DMS 273 treated with DMSO at 0.1 percent for 48 hours (cell line): ENCODE data around the gene CD27.
"Not testable (repeated sequence)": the region's sequence is repeated elsewhere in the genome, so short reads cannot be mapped to it uniquely, and the experiment has no call there.

Experiments used
- DNase-seq: peaks from one replicate; lab custom pipeline; 2025; lab: John Stamatoyannopoulos, UW

The CD27 gene

GRCh38 chr12:6488240-6488639 is 43.5 kb downstream of the CD27 start:
- DNase-seq = no peak

- no peak for DNase-seq
Observed at GRCh38 chr12:6489449-6489848, 44.7 kb downstream of the CD27 start.

- not testable (repeated sequence) for DNase-seq
Observed at GRCh38 chr12:6490673-6491072, 45.9 kb downstream of the CD27 start.

- DNase-seq = peak; percentile 75
Observed at GRCh38 chr12:6492838-6493496, 48.2 kb downstream of the CD27 start, which contains the start of gene MRPL51. MRPL51 (minus strand) TSS chr12:6493262; CDS start chr12:6493136, 126 bp downstream.

GRCh38 chr12:6493497-6494257 is 48.9 kb downstream of the CD27 start, which contains the start of gene NCAPD2:
NCAPD2 (plus strand) TSS chr12:6494102; CDS start chr12:6495099, 997 bp downstream.
- peak; percentile 76 for DNase-seq

- no peak for DNase-seq
Observed at GRCh38 chr12:6494258-6494743, 49.5 kb downstream of the CD27 start.

- DNase-seq = no peak
Observed at GRCh38 chr12:6494968-6495367, 50.2 kb downstream of the CD27 start.

GRCh38 chr12:6497291-6497690 is 52.5 kb downstream of the CD27 start:
- DNase-seq = not testable (repeated sequence)

GRCh38 chr12:6500466-6500865 is 55.7 kb downstream of the CD27 start:
- DNase-seq = no peak
